HG03521 (cell line): ENCODE results near the gene LRRC8E.
"Not testable (repeated sequence)": the region's sequence is repeated elsewhere in the genome, so short reads cannot be mapped to it uniquely, and the experiment has no call there.

Experiments used
- ATAC-seq: cut with Tn5 transposase; IDR thresholded peaks from one replicate; pipeline ENCODE4 v1.9.1; 2021; ENCODE audit warnings: mild to moderate bottlenecking, moderate library complexity; ENCODE audit not compliant: unreplicated experiment

The LRRC8E gene

DNA sequence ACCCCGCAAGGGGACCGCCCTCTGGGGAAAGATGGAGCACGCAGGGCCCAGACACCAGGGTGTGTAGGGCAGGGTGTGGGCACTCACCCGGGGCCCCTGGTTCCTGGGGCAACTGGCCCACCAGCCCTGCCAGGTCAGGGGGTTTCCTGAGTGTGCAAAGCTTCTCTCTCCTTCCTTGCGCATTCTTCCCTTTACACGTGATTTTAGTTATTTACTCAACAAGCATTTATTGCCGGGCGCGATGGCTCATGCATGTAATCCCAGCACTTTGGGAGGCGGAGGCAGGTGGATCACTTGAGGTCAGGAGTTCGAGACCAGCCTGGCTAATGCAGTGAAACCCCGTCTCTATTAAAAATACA is 34.6 kb upstream of the LRRC8E start:
- ATAC-seq, result no peak

DNA sequence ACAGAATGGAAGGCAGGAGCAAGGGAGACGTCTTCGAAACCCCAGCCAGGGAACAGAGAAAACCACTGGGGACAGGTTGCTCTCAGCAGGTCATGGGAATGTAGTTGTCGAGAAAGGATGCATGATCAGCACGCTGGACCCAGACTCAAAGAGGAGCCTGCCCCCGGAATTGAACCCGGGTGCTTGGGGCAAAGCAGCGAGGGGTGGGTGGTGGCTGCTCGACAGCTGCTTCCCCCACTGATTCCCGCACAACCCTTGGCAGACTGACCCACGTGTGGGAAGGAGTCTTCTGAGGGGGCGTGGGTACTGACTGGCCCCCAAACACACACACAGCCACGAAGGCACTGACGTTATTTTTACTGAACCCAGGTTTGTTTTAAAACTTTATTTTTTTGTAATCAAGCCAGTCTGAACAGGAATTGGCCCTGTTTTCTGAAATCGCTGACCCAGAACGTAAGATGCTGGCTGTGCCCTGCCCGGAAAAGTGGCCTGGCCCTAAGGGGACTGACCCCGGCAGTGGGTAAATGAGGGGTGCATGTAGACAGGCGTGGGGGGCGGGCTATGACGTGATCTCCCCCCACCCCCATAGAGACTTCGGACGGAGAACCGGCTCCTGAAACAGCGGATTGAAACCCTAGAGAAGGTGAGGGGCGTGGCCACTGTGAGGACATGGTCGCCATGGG is 32.7 kb upstream of the LRRC8E start:
- no peak for ATAC-seq

DNA sequence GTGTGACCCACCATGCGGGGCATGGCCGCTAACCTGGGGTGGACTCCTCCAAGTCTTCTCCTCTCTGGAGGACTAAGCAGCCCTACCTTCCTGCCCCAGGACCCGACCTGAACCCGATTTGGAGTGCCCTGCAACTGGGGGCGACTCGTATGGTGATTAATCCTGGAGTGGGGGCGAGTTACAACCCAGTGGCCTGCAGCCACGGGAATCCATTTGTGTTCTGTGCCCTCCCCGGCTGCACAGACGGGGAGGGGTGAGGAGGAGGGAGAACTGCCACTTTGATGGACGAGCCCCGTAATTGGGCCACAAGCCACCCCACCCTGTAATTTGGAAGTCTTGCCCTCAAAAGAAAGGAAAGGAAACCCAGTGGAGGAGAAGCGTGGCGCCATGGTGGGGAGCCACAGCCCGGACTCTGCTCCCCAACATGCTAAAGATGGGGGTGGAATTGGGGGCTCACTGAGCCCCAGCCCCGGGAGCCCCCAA is 32.2 kb upstream of the LRRC8E start:
- no peak for ATAC-seq

DNA sequence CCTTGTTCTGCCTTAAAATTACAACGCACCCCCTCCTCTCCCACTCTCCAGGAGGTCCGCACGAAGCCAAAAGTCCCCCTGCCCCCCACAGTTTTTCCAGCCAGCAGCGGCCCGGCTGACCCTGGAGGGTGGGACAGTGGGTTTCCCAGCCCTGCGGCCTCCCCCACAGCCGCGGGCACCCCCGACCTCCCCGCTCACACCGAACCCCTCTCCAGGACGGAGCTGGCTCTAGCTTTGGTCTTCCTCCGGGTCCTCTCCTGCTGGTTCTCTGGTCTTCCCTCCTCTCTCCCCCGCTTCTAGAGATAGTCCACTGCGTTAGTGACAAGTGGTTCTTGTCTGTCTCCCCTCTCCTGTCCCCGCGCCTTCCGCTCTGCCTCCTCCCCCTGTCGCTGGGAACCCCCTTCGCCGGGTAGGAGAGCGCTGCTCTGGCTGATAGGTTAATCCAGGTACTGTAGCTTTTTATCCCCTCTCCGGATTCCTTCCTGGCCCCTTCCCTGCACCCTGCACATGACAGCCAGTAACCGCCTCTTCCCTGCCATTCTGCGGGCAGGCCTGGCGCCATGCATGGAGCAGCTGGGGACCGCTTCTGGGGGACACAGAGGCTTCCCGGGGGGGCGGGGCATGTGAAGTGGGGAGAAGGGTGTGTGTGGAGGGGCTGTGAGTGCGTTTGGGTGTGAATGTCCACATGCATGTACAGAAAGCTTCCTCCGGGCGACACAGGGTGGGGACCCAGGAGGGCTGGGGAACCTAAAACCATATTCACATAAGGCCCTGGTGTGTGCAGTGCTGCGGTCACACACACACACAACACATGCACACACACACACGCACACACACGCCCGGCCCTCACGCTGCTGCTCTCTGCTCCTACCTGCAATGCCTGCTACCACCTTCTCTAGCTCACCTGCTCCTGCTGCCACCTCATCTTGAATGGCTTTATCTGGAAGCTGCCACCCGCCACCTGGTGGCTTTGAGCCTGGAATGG is 31.3 kb upstream of the LRRC8E start:
- ATAC-seq, result no peak

DNA sequence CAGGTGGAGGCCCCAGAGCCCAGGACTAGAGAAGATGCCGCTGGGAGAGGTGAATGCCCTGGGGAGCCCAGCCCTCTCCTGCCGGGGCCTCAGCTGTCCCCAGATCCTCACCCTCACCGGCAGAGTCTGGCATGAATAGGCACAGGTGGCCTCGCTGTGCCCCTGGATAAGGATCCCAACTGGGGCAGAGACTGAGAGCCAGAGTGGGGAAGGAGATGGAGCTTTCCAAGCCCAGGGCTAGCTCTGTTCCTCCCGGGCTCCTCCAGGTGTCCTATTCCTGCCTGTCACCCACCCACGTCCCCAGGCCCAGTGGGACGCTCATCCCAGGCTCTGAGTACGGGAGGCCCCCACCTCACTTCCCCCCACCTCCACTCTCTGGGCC is 30.6 kb upstream of the LRRC8E start:
- ATAC-seq, result no peak

DNA sequence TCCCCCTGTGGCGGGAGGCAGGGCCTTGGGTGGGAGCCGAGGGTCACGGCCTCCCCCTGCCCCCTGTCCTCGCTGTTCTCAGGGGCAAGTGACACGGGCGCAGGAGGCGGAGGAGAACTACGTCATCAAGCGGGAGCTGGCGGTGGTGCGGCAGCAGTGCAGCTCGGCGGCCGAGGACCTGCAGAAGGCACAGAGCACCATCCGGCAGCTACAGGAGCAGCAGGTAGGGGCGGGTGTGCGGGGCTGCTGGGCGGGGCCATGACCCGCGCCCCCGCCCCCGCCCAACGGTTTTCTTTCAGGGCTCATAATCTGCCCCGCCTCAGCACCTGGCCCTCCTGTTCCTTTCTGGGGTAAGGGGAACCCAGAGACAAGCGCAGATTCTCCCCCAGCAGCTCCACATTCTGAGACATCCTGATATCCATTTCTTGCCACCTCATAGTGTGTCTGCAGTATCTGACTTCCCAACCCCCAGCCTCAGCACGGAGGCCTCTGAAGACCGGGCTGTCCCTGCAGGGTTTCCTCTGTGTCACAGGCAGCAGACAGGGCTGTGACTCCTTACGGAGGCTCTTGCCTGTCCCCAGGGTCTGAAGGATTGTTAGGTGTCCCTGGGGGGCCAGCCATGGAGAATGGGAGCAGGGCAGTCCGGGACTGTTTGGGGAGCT is 30.1 kb upstream of the LRRC8E start:
- ATAC-seq, result no peak

DNA sequence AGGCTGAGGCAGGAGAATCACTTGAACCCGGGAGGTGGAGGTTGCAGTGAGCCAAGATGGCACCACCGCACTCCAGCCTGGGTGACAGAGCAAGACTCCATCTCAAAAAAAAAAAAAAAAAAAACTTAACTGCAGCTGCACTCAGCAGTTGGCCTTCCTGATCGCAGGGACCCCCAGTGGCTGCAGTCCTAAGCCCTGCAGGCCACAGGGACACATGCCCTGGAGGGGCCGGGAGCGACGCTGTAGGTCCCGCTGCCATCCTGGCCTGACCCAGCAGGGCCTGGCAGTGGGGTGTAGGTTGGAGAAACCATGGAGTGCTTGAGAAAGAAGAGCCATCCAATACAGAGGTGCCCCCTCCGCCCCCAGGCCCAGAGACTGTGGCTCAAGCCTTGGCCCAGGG is 29.2 kb upstream of the LRRC8E start:
- not testable (repeated sequence) for ATAC-seq

DNA sequence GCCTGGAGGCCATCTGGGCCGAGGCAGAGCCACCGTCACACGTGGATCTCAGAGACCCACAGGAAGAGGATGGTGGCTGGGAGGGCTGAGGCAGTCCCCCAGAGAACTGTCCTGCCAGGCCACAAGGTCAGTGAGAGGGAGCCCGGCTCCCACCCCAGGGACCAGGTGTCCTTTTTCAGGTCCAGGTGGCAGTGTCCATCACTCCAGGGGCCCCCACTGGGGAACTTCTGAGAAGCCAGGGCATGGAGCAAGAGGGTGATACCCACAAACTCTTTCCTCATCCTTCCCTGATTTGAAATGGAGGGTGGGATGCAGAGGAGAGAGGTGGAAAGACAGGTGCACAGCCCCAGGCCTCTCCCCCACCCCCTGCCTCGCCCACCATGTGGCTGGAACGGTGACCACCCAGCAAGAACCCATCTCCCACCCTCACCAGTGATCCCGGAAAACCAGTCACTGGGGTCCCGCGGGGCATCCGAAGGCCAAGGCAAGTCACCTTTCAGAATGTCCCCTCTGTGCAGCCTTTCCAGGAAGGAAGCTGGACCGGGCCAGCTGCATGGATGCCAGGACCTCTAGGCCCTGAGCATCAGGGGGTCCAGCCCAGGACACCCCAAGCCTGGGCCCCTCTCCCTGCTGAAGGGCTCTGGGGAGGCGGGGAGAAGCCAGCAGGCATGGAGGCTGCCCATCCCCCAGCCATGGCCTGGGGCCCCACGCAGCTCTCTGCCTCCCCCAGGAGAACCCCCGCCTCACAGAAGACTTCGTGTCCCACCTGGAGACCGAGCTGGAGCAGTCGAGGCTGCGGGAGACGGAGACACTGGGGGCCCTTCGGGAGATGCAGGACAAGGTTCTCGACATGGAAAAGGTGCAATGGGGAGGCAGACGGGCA is 28.2 kb upstream of the LRRC8E start:
- no peak for ATAC-seq

DNA sequence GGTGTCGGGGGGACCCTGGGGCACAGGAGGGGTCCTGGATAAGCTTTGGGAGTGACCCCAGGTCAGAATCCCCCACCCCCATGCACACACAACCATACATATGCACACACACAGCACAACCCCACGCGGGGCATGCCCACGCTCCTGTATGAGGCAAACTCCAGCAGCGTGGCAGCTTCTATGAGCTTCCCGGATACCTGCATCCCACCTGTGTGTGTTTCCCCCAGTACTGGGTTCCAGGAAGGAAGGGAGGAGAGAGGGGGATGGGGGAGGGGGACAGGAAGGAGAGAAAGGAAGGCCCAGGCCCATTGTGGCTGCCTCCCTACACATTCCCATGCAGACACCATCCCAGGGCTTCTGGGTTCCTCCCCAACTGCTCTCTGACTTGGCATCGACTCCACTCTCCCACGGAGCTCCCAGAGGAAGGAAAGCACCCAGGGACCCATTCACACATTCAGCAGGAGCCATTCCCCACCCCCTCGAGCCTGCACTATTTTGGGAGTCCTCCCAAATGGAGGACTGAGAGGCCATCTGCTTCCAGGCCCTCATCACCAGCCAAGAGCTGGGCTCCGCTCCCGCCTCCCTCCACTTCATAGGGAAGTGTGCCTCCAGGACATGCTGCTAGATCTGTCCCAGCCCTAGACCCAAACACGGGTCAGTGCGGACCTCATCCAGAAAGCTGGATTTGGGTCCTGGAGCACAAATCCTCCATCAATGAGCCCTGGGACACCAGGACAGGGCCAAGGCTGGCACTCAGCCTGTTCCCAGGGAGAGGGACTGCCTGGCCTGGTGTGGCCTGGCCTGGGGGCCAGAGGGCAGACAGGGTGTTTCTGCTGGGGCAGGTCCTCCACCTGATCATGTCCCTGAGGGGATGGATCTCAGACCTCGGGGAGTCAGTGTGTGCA is 27.3 kb upstream of the LRRC8E start:
- ATAC-seq, result no peak

DNA sequence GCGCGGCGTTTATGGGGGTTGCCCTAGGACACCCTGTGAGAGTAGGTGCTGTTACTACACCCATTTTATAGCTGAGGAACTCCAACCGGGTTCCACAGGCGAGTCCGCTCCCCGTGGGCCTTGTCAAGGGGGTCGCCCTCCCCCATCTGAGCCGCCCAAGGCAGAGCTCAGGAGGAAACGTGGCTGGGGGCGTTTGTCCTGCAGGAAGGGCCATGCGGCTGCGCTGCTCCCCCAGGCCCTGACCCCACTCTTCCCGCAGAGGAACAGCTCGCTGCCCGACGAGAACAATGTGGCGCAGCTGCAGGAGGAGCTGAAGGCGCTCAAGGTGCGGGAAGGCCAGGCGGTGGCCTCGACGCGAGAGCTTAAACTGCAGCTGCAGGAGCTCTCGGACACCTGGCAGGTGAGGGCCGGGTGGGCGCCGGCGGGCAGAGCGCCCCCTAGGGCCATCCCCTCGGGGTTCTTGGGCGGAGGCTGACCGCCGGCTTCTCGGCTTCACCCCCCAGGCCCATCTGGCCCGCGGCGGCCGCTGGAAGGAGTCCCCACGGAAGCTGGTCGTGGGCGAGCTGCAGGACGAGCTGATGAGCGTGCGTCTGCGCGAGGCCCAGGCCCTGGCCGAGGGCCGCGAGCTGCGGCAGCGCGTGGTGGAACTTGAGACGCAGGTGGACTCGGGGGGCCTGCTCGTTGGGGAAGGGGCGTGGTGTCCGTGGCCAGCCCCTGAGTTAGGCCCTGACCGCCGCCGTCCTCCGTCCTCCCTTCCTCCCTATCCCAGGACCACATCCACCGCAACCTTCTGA is 26.5 kb upstream of the LRRC8E start:
- ATAC-seq, result no peak

DNA sequence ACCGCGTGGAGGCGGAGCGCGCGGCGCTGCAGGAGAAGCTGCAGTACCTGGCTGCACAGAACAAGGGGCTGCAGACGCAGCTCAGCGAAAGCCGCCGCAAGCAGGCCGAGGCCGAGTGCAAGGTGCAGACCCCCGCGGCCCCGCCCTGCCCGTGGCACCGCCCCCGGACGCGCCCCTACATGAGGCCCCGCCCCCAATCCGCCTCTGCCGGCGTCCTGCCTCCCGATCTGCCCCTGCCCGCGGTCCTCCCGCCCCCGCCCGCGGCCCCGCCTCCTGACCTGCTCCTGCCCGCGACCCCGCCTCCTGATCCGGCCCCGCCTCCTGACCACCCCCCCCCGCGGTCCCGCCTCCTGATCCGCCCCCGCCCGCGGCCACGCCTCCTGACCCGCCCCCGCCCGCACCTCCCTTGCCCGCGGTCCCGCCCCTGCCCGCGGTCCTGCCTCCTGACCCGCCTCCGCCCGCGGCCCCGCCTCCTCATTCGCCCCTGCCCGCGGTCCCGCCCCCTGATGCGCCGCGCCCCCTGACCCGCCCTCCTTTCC is 25.8 kb upstream of the LRRC8E start:
- no peak for ATAC-seq

DNA sequence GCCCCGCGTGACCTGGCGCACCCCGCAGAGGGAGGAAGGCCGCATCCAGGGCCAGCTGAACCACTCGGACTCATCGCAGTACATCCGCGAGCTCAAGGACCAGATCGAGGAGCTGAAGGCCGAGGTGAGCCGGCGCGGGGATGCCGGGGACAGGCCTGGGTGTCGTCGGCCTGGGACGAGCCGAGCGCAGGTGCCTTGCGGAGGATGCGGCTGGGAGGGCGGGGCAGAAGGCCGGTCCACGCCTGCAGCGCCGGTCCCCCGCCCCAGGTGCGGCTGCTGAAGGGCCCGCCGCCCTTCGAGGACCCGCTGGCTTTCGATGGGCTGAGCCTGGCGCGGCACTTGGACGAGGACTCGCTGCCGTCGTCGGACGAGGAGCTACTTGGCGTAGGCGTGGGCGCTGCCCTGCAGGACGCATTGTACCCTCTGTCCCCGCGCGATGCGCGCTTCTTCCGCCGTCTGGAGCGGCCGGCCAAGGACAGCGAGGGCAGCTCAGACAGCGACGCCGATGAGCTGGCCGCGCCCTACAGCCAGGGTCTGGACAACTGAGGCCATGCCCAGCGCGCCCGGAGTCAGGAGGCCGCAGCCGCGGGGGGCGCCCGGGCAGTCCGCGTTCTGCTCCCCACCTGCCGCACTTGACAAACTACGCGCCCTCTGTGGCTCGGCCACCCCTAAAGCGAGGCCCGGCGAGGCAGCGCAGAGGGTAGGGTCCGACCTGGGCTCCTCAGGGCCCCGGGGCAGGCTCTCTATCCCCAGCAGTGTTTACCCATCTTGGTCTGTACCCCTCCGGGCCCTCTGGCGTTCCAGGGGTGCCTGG is 24.9 kb upstream of the LRRC8E start:
- ATAC-seq, result no peak

DNA sequence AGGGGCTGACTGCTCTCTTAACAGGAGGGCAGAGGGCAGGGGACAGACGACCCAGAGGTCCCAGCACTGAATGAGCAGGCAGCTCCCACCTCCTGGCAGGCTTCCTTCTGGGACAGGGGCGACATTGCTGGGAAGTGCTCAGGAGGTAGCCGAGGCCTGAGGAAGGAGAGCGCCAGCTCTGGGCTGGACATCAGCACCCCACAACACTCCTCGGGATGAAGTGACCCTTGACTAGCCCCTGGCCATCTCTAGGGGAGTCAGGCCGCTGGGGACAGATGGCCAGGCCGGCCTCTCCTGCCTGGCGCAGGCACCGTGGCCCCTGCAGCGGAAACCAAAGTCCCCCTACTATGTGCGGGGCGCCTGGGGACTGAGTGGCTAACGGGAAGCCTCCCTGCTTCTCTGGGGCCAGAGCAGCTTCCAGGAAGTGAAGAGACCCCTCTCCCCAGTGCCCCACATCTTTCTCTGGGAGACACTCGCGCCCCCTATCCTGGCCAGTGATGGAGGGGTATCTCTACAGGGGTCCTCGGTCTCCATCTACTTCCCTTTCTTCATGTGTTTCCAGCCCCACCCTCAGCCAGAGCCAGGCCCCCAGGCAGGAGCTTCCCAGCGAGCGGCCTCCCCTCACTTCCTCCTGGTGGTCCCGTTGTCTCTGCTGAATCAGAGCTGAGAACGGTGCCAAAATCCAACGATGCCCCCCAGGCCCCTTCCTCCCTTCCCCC is 24.2 kb upstream of the LRRC8E start:
- ATAC-seq, result no peak

DNA sequence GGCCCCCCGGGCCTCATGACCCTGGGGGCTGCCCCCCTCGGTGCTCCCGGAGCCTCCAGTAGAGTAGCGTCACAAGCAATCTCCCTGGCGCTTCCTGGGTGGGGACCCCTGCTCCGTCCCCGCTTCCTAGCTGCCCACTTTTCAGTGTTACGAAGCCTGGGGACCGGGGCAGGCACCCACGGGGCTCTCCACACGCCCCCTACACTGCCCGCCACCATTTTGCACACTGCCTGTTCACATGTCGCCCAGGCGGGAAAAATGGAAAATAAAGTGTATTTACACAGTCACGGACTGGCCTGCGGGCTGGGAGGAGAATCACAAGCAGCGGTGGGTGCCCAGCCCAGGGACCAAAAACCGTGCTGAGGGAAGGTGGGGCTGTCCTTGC is 23.6 kb upstream of the LRRC8E start:
- no peak for ATAC-seq

DNA sequence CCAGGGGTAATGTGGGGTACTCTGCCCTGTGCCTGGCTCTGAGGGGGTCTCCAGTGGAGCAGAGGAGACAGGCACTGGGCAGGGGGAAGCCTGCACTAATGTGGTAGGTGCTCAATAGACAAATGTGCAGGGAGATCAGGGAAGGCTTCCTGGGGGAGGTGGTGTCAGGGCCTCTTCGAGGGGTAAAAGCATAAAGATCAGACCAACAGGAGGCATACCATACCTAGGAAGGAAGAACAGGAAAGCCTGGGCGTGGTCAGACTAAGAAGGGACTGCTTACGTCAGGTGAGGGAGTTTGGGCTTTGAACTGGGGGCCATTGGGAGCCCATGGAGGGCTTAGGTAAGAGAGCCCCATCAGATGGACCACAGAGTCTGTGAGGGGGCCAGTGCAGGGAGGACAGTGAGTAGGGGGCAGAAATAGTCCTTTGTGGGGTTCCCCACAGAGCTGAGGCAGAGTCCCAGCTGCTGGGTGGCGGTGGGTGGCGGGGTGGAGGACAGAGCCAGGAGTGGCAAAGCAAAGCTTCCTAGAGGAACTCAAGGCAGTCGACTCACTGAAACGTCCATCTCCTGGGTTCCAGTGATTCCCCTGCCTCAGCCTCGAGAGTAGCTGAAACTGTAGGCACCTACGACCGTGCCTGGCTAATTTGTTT is 22.9 kb upstream of the LRRC8E start:
- no peak for ATAC-seq

DNA sequence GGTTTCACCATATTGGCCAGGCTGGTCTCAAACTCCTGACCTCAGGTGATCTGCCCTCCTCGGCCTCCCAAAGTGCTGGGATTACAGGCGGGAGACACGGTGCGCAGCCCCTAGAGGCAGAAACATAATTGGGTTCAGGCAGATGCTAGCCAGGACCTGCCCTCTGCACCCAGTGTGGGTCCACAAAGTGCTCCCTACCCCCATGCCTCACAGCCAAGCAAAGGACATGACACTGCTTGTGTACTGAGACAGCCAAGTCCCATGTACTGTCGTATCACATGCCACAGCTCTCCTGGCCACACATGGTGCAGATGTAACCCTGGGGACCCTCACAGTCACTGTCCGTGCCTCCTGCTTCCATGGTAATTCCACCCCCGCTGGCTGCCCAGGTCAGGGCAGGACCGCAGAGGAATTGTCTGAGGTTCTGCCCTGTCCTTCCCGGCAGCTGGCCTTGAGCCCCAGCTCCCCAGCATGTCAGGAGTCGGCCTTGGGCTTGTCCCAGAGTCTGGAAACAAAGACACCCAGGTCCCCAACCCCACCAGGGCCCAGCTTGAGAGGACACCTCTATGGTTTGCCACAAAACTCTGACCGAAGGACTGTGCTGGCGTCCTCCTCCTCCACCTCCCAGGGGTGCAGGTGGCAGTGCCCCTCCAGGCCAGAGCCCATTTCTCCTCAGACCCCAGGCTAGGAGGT is 21.8 kb upstream of the LRRC8E start:
- no peak for ATAC-seq
